ENCODE data around the gene NEK9.

The NEK9 gene

DNA sequence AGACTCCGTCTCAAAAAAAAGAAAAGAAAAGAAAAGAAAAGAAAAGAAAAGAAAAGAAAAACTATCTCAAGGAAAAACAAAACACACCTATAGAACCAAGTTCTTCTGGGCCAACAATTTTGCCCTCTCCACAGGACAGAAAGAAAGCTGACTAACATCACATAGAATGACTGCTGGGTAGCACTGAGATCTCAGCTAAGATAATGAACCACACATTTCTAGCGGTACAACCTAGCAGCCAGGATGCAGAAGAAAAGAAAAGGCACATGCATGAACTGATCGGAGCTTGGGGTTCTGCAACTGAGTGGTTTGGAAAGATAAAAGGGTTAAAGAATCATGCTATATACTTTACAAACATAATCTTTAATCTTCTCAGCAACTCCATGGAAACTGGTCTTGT is 30.1 kb upstream of the NEK9 start:
- Histone ChIP-seq H3K4me2 (no peak overlapping the region), H3K27me3 (ENCODE audit: insufficient read depth, low read depth) (no peaks in the 10 kb centered on the region), H3K4me3 (IDR thresholded peaks at IDR 0.05; ENCODE audit: insufficient read depth, low read depth, low read length) (no peak overlapping the region), H3K9ac (no peak overlapping the region), H3K36me3 (ENCODE audit: insufficient read depth) (no peaks in the 10 kb centered on the region), H3K4me1 (ENCODE audit: low read depth, poor library complexity, severe bottlenecking) (peaks cover 22% of the 10 kb centered on the region), H4K20me1 (ENCODE audit: insufficient read depth) (no peaks in the 10 kb centered on the region), H3K79me2 (ENCODE audit: insufficient read depth, low read depth) (peaks cover 4% of the 10 kb centered on the region; the same call in 1 of the 2 replicates), H2AFZ (ENCODE audit: low read depth) (no peak overlapping the region), H3K27ac (no peak overlapping the region)
- TF ChIP-seq, protein P1, sequence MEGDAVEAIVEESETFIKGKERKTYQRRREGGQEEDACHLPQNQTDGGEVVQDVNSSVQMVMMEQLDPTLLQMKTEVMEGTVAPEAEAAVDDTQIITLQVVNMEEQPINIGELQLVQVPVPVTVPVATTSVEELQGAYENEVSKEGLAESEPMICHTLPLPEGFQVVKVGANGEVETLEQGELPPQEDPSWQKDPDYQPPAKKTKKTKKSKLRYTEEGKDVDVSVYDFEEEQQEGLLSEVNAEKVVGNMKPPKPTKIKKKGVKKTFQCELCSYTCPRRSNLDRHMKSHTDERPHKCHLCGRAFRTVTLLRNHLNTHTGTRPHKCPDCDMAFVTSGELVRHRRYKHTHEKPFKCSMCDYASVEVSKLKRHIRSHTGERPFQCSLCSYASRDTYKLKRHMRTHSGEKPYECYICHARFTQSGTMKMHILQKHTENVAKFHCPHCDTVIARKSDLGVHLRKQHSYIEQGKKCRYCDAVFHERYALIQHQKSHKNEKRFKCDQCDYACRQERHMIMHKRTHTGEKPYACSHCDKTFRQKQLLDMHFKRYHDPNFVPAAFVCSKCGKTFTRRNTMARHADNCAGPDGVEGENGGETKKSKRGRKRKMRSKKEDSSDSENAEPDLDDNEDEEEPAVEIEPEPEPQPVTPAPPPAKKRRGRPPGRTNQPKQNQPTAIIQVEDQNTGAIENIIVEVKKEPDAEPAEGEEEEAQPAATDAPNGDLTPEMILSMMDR (conservative IDR thresholded peaks at IDR 0.05; ENCODE audit: low read depth, low read length): no peak

GRCh38 chr14:75156111-75156510 is 29.3 kb upstream of the NEK9 start:
- Histone ChIP-seq H4K20me1 (ENCODE audit: insufficient read depth) (no peaks in the 10 kb centered on the region), H3K36me3 (ENCODE audit: insufficient read depth) (no peaks in the 10 kb centered on the region)

DNA sequence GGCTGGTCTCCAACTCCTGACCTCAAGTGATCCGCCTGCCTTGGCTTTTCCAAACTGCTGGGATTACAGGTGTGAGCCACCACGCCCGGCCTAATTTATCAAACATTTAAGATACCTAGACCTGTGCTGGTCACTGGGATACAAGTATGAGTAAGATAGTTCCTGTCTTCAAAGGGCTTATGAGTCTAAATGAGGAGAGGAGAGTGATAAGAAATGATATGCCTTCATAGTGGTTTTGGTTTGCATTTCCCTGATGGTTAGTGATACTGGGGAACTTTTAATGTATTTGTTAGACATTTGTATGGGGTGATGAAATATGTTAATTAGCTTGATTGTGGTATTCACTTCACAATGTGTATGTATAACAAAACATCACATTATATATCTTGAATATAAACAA is 28.3 kb upstream of the NEK9 start:
- Histone ChIP-seq H3K27me3 (ENCODE audit: insufficient read depth, low read depth) (no peaks in the 10 kb centered on the region), H2AFZ (ENCODE audit: low read depth) (no peak overlapping the region), H3K4me3 (IDR thresholded peaks at IDR 0.05; ENCODE audit: insufficient read depth, low read depth, low read length) (no peak overlapping the region), H3K4me2 (no peak overlapping the region), H3K9ac (no peak overlapping the region), H3K36me3 (ENCODE audit: insufficient read depth) (no peaks in the 10 kb centered on the region), H3K27ac (no peak overlapping the region), H3K79me2 (ENCODE audit: insufficient read depth, low read depth) (peaks cover 4% of the 10 kb centered on the region; the same call in 1 of the 2 replicates), H3K4me1 (ENCODE audit: low read depth, poor library complexity, severe bottlenecking) (peaks cover 16% of the 10 kb centered on the region), H4K20me1 (ENCODE audit: insufficient read depth) (no peaks in the 10 kb centered on the region)
- TF ChIP-seq, protein P1 (conservative IDR thresholded peaks at IDR 0.05; ENCODE audit: low read depth, low read length): no peak

More at GRCh38 chr14:75156111-75156510, 29.3 kb upstream of the NEK9 start:
- TF ChIP-seq, protein P1 (conservative IDR thresholded peaks at IDR 0.05; ENCODE audit: low read depth, low read length): no peak
- Histone ChIP-seq H3K9ac (no peak overlapping the region), H3K4me3 (IDR thresholded peaks at IDR 0.05; ENCODE audit: insufficient read depth, low read depth, low read length) (no peak overlapping the region), H3K4me1 (ENCODE audit: low read depth, poor library complexity, severe bottlenecking) (peaks cover 22% of the 10 kb centered on the region), H3K4me2 (no peak overlapping the region), H2AFZ (ENCODE audit: low read depth) (no peak overlapping the region), H3K79me2 (ENCODE audit: insufficient read depth, low read depth) (peaks cover 4% of the 10 kb centered on the region; the same call in 1 of the 2 replicates), H3K27ac (no peak overlapping the region), H3K27me3 (ENCODE audit: insufficient read depth, low read depth) (no peaks in the 10 kb centered on the region)

GRCh38 chr14:75153295-75153694 is 26.4 kb upstream of the NEK9 start:
- Histone ChIP-seq H3K36me3 (ENCODE audit: insufficient read depth) (no peaks in the 10 kb centered on the region), H3K4me2 (no peak overlapping the region), H3K9ac (no peak overlapping the region), H3K4me3 (IDR thresholded peaks at IDR 0.05; ENCODE audit: insufficient read depth, low read depth, low read length) (no peak overlapping the region), H2AFZ (ENCODE audit: low read depth) (no peak overlapping the region), H3K79me2 (ENCODE audit: insufficient read depth, low read depth) (no peaks in the 10 kb centered on the region; the same call in 1 of the 2 replicates), H3K27ac (no peak overlapping the region), H3K27me3 (ENCODE audit: insufficient read depth, low read depth) (no peaks in the 10 kb centered on the region), H3K4me1 (ENCODE audit: low read depth, poor library complexity, severe bottlenecking) (peaks cover 4% of the 10 kb centered on the region), H4K20me1 (ENCODE audit: insufficient read depth) (no peaks in the 10 kb centered on the region)
- TF ChIP-seq, protein P1 (conservative IDR thresholded peaks at IDR 0.05; ENCODE audit: low read depth, low read length): no peak

Data from KMS-11 (cell line).